ENCODE data around the gene AMER2.

The AMER2 gene

GRCh38 chr13:25148402-25148771 lies 23.7 kb downstream of the AMER2 start:
- DNase-seq, result no peak

GRCh38 chr13:25147638-25148401 lies 24.3 kb downstream of the AMER2 start:
- no peak for DNase-seq

GRCh38 chr13:25143706-25144105 lies 28.4 kb downstream of the AMER2 start:
- no peak for DNase-seq

- no peak for DNase-seq
These were observed 31.0 kb downstream of the AMER2 start for GRCh38 chr13:25141042-25141441.

- DNase-seq, result no peak
These were observed 34.3 kb downstream of the AMER2 start for GRCh38 chr13:25137788-25138115.

GRCh38 chr13:25136880-25137787 lies 35.0 kb downstream of the AMER2 start:
- DNase-seq, result no peak

- no peak for DNase-seq
These were observed 36.2 kb downstream of the AMER2 start for GRCh38 chr13:25135896-25136295.

GRCh38 chr13:25132751-25133390 lies 39.2 kb downstream of the AMER2 start:
- no peak for DNase-seq

- DNase-seq, result no peak
These were observed 40.1 kb downstream of the AMER2 start for GRCh38 chr13:25131881-25132420.

- no peak for DNase-seq
These were observed 41.1 kb downstream of the AMER2 start for GRCh38 chr13:25130944-25131343.

- no peak for DNase-seq
These were observed 53.6 kb downstream of the AMER2 start for GRCh38 chr13:25118378-25118905.

- DNase-seq, result no peak
These were observed 54.8 kb downstream of the AMER2 start for GRCh38 chr13:25117312-25117711.

- DNase-seq, result no peak
These were observed 56.0 kb downstream of the AMER2 start for GRCh38 chr13:25116044-25116443.

GRCh38 chr13:25114220-25114619 lies 57.9 kb downstream of the AMER2 start:
- peak; percentile 61 for DNase-seq

- no peak for DNase-seq
These were observed 59.3 kb downstream of the AMER2 start for GRCh38 chr13:25112695-25113255.
